ENCODE data around the gene METTL17.

GRCh38 chr14:20997564-20997963, 7.8 kb downstream of the METTL17 start:
- TF ChIP-seq CTCF (conservative IDR thresholded peaks at IDR 0.05; ENCODE audit: low read depth, low read length) (no peak), EZH2 (IDR thresholded peaks at IDR 0.05; ENCODE audit: borderline replicate concordance, low read depth, low read length, poor library complexity, severe bottlenecking) (no peak)
